HepG2 (cell line): ENCODE measurements around the gene HIPK4. TPM values are rescaled to one million over a fixed set of nuclear protein-coding genes. Genes with fewer than 3 reads are reported as not detected.

ENCODE experiments used
- ATAC-seq: fragments of 200-7000 bp; cut with Tn5 transposase; 3 replicates; pipeline ENCODE4 v1.9.1; 2020; ENCODE audit warnings: mild to moderate bottlenecking, moderate library complexity
- BruUV-seq: library from RNA; stranded (reverse); fragments of 400-500 nt; replicated peaks from 2 replicates; lab custom pipeline; 2021; lab: Mats Ljungman, UMichigan
- CTCF ChIA-PET: fragments of 300-600 bp; formaldehyde crosslinking; extraction: SDS; loops from one replicate; lab custom pipeline; 2021; ENCODE audit warnings: low total read pairs, inconsistent platforms, low intra/inter-chr PET ratio; lab: Yijun Ruan, JAX
- POLR2A ChIA-PET: fragments of 350-600 bp; sonication (Branson Sonifier 250); formaldehyde crosslinking; loops from one replicate; lab custom pipeline; 2020; ENCODE audit warnings: antibody characterized with exemption, inconsistent platforms; lab: Yijun Ruan, JAX
- DNase-seq: peaks from one replicate; pipeline ENCODE4 v3.0.0-alpha.2; 2015; ENCODE audit warnings: low spot score
- FAIRE-seq: peaks from 3 replicates; lab custom pipeline; 2011; peaks lifted over from hg19 to GRCh38; lab: Jason Lieb, UNC
- H2AFZ ChIP-seq: one replicate; pipeline ENCODE4 v1.6.1; 2011; ENCODE audit warnings: low read length, inconsistent platforms
- H3K27ac ChIP-seq: fragments of 300-600 bp; 3 replicates; pipeline ENCODE4 v1.8.0; 2011; ENCODE audit warnings: mixed run types, mild to moderate bottlenecking, mixed read lengths, low read length, inconsistent platforms; ENCODE audit not compliant: insufficient read depth; ENCODE audit errors: extremely low read length
- H3K27me3 ChIP-seq, 2 experiments: fragments of 200-600 bp in 1 of 2; 2 replicates in 1 of 2; 3 replicates in 1 of 2; pipeline versions ENCODE4 v1.6.0 to v1.8.0; 2011; ENCODE audit warnings: low read length in 2 of 2, mild to moderate bottlenecking in 2 of 2, moderate library complexity in 2 of 2, inconsistent platforms in 1 of 2; ENCODE audit not compliant: insufficient read depth in 2 of 2, control insufficient read depth in 1 of 2
- H3K36me3 ChIP-seq, 2 experiments: fragments of 200-600 bp in 1 of 2; replicated peaks in 1 of 2; 2 replicates in 1 of 2; 3 replicates in 1 of 2; pipeline versions ENCODE4 v1.5.1 to v1.8.0; 2011; ENCODE audit warnings: low read length in 2 of 2, inconsistent platforms in 1 of 2; ENCODE audit not compliant: insufficient read depth in 2 of 2, control insufficient read depth in 1 of 2
- H3K4me1 ChIP-seq: 2 replicates; pipeline ENCODE4 v1.5.1; 2012; ENCODE audit warnings: low read length, inconsistent platforms; ENCODE audit not compliant: insufficient read depth
- H3K4me2 ChIP-seq: 2 replicates; pipeline ENCODE4 v1.6.0; 2011; ENCODE audit warnings: low read depth, low read length, inconsistent platforms
- H3K4me3 ChIP-seq, 3 experiments: fragments of 200-600 bp in 1 of 3; sonication (generic), shearing (Covaris generic) in 1 of 3; replicated peaks in 1 of 3; 2 replicates each; pipeline ENCODE4 v1.5.1; 2011 to 2016; ENCODE audit warnings: low read length in 3 of 3, inconsistent platforms in 2 of 3, low read depth in 2 of 3, mild to moderate bottlenecking in 2 of 3, control low read depth in 1 of 3, mixed read lengths in 1 of 3; ENCODE audit not compliant: insufficient read depth in 1 of 3
- H3K79me2 ChIP-seq: one replicate; pipeline ENCODE4 v1.6.1; 2011; ENCODE audit warnings: low read length, inconsistent platforms; ENCODE audit not compliant: insufficient read depth
- H3K9ac ChIP-seq: 2 replicates; pipeline ENCODE4 v1.6.0; 2011; ENCODE audit warnings: mild to moderate bottlenecking, low read depth, low read length, inconsistent platforms; ENCODE audit not compliant: insufficient read depth
- H3K9me3 ChIP-seq: 2 replicates; pipeline ENCODE4 v1.5.1; 2012; ENCODE audit warnings: mild to moderate bottlenecking, low read length
- H4K20me1 ChIP-seq: 2 replicates; pipeline ENCODE4 v1.6.0; 2011; ENCODE audit warnings: inconsistent platforms, mild to moderate bottlenecking, low read length, moderate library complexity; ENCODE audit not compliant: insufficient read depth
- MNT ChIP-seq: fragments of 450-650 bp; IDR thresholded peaks from 2 replicates; pipeline ENCODE4 v1.6.1; 2016
- NPAS2 ChIP-seq: sonication (generic); formaldehyde crosslinking; IDR thresholded peaks from 2 replicates; pipeline ENCODE4 v1.8.0; 2022; ENCODE audit warnings: mild to moderate bottlenecking, missing genetic modification reagents, borderline replicate concordance
- RARA ChIP-seq: IDR thresholded peaks from 2 replicates; pipeline ENCODE4 v1.6.1; 2016; ENCODE audit warnings: missing genetic modification reagents, missing compliant biosample characterization
- TOE1 ChIP-seq: sonication (generic); formaldehyde crosslinking; IDR thresholded peaks from 2 replicates; pipeline ENCODE4 v1.4.0; 2020; ENCODE audit warnings: mild to moderate bottlenecking, missing genetic modification reagents
- ZNF274 ChIP-seq: sonication (generic); formaldehyde crosslinking; IDR thresholded peaks from 2 replicates; pipeline ENCODE4 v1.5.1; 2020; ENCODE audit warnings: mild to moderate bottlenecking, missing genetic modification reagents
- WGBS: methylation state at CpG from one replicate; pipeline ENCODE4 v1.1.6; 2017; ENCODE audit warnings: low lambda C conversion rate; 5-methylcytosine and 5-hydroxymethylcytosine counted together
- in situ Hi-C: cut with HindIII; loops from 2 replicates; pipeline ENCODE4 v1.10.0; 2017; ENCODE audit warnings: low pct_unique_long_range_greater_than_20kb; ENCODE audit not compliant: extremely low pct_ligation_motif_present
- intact Hi-C: fragments of 100-400 bp; cut with micrococcal nuclease; formaldehyde crosslinking; loops from one replicate; pipeline ENCODE4 v1.10.0; 2022; ENCODE audit not compliant: unreplicated experiment
- polyA plus RNA-seq, 8 experiments: library from polyadenylated mRNA; depleted of rRNA in 3 of 8; stranded (reverse) in 7 of 8; unstranded in 1 of 8; fragments of >200 nt; fragmentation: Illumina TruSeq in 4 of 8; extraction: Trizol in 4 of 8; gene quantifications; 2 replicates each; pipeline versions ENCODE4 v1.2.1 to v1.2.3, GENCODE V29; 2011 to 2016; ENCODE audit warnings: low read depth in 4 of 8, missing spikeins in 1 of 8, mixed read lengths in 1 of 8; ENCODE audit not compliant: insufficient read depth in 1 of 8
- total RNA-seq, 5 experiments: library from RNA; depleted of rRNA; stranded (reverse); fragments of >200 nt; fragmentation: Illumina TruSeq; extraction: Trizol; gene quantifications; 2 replicates each; pipeline ENCODE4 v1.2.3, GENCODE V29; 2016; ENCODE audit warnings: low read depth in 1 of 5

HIPK4 gene
- total and polyA plus RNA-seq, 2 of the 13 experiments (the other 11 are each of a cell fraction or from before 2014, with no cell fraction given), result 0.03 TPM; not detected in 1

DNA sequence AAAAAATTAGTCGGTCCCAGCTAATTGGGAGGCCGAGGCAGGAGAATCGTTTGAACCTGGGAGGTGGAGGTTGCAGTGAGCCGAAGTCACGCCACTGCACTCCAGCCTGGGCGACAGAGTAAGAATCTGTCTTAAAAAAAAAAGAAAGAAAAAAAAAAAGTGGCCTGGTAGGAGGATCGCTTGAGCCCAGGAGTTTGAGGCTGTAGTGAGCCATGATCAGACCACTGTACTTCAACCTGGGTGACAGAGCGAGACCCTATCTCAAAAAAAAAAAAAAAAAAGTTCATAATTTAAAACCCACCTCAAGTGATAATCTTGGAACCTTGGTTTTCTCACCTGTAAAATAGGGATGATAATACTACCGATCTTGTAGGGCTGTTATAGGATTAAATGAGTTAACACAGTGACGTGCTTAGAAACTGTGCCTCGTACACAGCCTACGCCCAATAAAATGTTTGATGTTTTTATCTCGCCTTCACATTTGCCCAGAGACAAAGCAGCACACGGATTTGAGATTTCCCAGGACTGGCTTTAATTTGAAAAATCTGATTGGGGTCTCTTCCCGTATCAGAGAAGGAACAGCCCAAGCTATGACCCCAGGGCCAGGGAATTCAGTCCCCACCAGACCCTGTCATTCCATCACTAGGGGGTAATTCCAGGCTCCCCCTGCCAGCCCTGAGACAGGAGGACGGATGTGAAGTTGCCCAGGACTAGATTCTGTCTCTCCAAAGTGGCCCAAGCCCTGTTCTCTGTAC, 32.2 kb upstream of the HIPK4 start:
- 0 out of 2 replicates have a peak overlapping the region, but pooled peaks have one; percentile 79 for H3K4me2 ChIP-seq
- H3K9ac ChIP-seq, result no peak overlapping the region
- CTCF ChIA-PET, result interaction anchor here (0.6 kb wide), 1 partner anchor 67 kb away, joined by 3 read pairs; no protein-coding TSS in a partner anchor

More for the DNA sequence above, 32.2 kb upstream of the HIPK4 start:
- H2AFZ ChIP-seq, result no peak overlapping the region
- WGBS, result 91% methylated on average over 15 of the region's 16 CpGs
- no TSS peak for BruUV-seq
- TF ChIP-seq ZNF274 (CRISPR knock-in tag) (no peak), RARA (CRISPR knock-in tag) (no peak), TOE1 (CRISPR knock-in tag) (no peak), MNT (no peak), NPAS2 (CRISPR knock-in tag) (no peak)
- TF ChIP-seq, all 625 proteins: peak for 0
- ATAC-seq (no peak), FAIRE-seq (no peak), DNase-seq (no peak)
- in situ Hi-C loops (no loop called here), intact Hi-C loops (loop anchor here (2.0 to 10.0 kb wide), 2 partner anchors 23 to 77 kb away; partner anchors contain the start of genes C19orf47, PLD3 and SERTAD3)
- no peaks in the 10 kb centered on the region; a peak in 1 of 5 replicates for H3K27me3 ChIP-seq
- peaks cover 0 to 2% of the 10 kb centered on the region in 2 experiments; a peak in 1 of 5 replicates for H3K36me3 ChIP-seq
- H3K4me3 ChIP-seq, result no peak overlapping the region
- peaks cover 46% of the 10 kb centered on the region for H3K4me1 ChIP-seq
- no peaks in the 10 kb centered on the region for H3K9me3 ChIP-seq
- H4K20me1 ChIP-seq, result no peaks in the 10 kb centered on the region
- no peak overlapping the region for H3K27ac ChIP-seq
- POLR2A ChIA-PET, result no interaction called here
- H3K79me2 ChIP-seq, result peaks cover 10% of the 10 kb centered on the region
